Liver (tissue), 3 donors: ENCODE results near the gene ATXN10.
"Not testable (repeated sequence)": the region's sequence is repeated elsewhere in the genome, so short reads cannot be mapped to it uniquely, and the experiment has no call there.

Source experiments
- EGR1 ChIP-seq, 2 donors: IDR thresholded peaks; 2 replicates each; pipeline ENCODE4 v1.6.1; 2016 to 2018; ENCODE audit warnings: antibody characterized with exemption in 2 of 2, low read depth in 2 of 2
- RXRA ChIP-seq, 2 donors: IDR thresholded peaks; 2 replicates each; pipeline ENCODE4 v1.6.1; 2017 to 2018; ENCODE audit warnings: antibody characterized with exemption in 2 of 2, mild to moderate bottlenecking in 1 of 2
- TF ChIP-seq, protein P1 (sequence below): IDR thresholded peaks from 2 replicates; pipeline ENCODE4 v1.6.1; 2016; ENCODE audit warnings: antibody characterized with exemption
- TF ChIP-seq, protein P2 (sequence below): IDR thresholded peaks from 2 replicates; pipeline ENCODE4 v1.6.1; 2016; ENCODE audit warnings: antibody characterized with exemption
- TF ChIP-seq, protein P3 (sequence below): fragments of 150-350 bp; IDR thresholded peaks from 2 replicates; pipeline ENCODE4 v1.5.1; 2017; ENCODE audit warnings: improper control_type of control experiment, low read depth, low read length; ENCODE audit not compliant: missing input control
- donor health status: healthy.
- donor health status: healthy.

GRCh38 chr22:45623464-45624145 lies 48.0 kb upstream of the ATXN10 start:
- TF ChIP-seq, protein P1, sequence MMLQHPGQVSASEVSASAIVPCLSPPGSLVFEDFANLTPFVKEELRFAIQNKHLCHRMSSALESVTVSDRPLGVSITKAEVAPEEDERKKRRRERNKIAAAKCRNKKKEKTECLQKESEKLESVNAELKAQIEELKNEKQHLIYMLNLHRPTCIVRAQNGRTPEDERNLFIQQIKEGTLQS: not testable (repeated sequence)
- TF ChIP-seq, protein P2, sequence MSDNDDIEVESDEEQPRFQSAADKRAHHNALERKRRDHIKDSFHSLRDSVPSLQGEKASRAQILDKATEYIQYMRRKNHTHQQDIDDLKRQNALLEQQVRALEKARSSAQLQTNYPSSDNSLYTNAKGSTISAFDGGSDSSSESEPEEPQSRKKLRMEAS: not testable (repeated sequence)
- TF ChIP-seq, protein P3, sequence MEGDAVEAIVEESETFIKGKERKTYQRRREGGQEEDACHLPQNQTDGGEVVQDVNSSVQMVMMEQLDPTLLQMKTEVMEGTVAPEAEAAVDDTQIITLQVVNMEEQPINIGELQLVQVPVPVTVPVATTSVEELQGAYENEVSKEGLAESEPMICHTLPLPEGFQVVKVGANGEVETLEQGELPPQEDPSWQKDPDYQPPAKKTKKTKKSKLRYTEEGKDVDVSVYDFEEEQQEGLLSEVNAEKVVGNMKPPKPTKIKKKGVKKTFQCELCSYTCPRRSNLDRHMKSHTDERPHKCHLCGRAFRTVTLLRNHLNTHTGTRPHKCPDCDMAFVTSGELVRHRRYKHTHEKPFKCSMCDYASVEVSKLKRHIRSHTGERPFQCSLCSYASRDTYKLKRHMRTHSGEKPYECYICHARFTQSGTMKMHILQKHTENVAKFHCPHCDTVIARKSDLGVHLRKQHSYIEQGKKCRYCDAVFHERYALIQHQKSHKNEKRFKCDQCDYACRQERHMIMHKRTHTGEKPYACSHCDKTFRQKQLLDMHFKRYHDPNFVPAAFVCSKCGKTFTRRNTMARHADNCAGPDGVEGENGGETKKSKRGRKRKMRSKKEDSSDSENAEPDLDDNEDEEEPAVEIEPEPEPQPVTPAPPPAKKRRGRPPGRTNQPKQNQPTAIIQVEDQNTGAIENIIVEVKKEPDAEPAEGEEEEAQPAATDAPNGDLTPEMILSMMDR: not testable (repeated sequence)
- TF ChIP-seq RXRA (IDR thresholded peaks at IDR 0.05); EGR1 (IDR thresholded peaks at IDR 0.05; ENCODE audit: low read depth in 2 of 2): not testable (repeated sequence)
